GM21576 (cell line): ENCODE data around the gene KBTBD3.
A peak's percentile ranks its signal among the peaks of the same experiment; 100 is the strongest.

Experiments used
- ATAC-seq: cut with Tn5 transposase; IDR thresholded peaks from one replicate; pipeline ENCODE4 v1.9.1; 2021; ENCODE audit warnings: mild to moderate bottlenecking, moderate library complexity; ENCODE audit not compliant: unreplicated experiment

The KBTBD3 gene, protein sequence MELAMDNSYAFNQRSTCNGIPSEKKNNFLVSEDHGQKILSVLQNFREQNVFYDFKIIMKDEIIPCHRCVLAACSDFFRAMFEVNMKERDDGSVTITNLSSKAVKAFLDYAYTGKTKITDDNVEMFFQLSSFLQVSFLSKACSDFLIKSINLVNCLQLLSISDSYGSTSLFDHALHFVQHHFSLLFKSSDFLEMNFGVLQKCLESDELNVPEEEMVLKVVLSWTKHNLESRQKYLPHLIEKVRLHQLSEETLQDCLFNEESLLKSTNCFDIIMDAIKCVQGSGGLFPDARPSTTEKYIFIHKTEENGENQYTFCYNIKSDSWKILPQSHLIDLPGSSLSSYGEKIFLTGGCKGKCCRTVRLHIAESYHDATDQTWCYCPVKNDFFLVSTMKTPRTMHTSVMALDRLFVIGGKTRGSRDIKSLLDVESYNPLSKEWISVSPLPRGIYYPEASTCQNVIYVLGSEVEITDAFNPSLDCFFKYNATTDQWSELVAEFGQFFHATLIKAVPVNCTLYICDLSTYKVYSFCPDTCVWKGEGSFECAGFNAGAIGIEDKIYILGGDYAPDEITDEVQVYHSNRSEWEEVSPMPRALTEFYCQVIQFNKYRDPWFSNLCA

DNA sequence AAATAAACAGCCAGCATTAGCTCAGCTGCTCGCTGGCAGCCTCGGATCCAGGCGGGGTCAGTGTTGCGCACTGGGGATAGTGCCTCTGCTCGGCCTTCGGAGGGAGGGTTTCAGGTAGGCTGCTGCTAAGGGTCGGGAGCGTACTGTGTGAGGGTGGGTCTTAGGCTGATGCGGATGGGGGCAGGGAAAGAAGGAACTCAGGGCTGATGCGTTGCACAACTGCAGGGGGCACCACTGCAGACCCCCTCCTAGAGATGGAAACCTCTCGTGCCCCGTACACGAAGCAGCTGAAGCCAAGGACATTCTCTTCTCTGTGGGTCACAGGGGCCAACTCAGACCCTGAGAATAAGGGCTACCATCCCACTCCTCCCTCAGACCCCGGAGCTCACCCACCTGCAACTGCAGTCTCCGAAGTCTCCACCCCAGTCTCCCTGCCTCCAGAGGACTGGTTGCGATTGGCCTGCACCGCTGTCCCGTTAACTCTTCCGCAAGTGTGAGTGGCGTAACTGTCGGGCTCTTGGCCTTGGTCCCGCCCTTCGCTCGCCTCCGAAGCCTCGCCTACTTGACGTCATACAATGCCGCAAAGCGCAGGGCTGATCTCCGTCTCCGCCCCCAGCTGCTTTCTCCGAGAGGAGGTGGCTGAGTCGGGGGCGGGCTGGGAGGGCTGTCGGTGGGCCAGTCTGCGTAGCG, at the start of gene KBTBD3:
Gene KBTBD3, minus strand, starts transcription at position 429 of the 690 bp plus-strand sequence. CDS start 18,250 bp downstream, outside the sequence.
- ATAC-seq: peak; percentile 94

DNA sequence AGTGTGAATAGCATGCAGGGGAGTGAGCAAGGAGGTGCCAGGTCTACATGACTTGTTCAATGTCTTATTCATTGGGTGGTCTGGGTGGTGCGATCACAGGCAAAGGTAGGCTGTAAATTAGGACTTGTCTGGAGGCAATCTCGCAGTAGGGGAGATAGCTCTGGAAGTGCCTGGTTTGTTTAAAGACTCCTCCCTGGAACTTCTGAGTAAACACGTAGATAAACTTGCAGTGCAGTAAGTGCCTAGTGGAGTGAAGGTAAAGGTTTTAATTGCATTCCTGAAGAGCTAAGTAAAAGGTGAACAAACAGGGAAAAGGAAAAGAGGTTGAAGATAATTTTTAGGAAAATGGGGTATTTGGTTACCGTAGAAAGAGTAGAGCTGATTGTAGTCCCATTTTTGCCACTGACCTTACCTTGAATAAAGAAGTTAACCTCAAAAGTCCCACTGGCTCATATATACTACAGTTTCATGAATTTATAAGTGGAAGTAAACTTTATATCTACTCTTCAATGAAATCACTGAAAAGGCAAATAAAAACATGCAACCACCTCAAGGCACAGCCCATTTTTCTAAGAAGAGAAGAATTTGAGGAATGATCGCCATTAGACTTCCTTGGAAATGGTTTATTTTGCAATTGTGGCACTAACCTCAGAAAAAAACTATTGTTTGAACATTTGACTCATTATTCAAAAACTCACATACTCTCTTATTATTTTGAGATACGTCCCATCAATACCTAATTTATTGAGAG, 44.6 kb upstream of the KBTBD3 start:
- ATAC-seq: no peak

DNA sequence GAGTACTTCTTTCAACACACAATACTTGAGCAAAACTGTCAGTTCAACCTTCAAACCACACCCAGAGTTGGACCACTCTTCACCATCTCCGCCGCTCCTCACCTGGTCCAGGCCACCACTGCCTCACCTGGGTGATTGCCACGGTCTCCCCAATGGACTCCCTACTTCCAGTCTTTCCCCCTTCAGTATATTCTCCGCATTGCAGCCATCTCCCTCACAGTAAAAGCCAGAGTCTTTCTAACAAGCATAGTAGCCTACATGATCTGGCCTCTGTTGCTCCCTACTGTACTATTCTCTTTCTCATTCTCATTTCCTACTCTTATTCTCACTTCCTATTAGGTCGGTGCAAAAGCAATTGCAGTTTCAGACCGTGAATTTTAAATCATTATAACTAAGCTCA, 28.8 kb upstream of the KBTBD3 start:
- ATAC-seq: no peak

DNA sequence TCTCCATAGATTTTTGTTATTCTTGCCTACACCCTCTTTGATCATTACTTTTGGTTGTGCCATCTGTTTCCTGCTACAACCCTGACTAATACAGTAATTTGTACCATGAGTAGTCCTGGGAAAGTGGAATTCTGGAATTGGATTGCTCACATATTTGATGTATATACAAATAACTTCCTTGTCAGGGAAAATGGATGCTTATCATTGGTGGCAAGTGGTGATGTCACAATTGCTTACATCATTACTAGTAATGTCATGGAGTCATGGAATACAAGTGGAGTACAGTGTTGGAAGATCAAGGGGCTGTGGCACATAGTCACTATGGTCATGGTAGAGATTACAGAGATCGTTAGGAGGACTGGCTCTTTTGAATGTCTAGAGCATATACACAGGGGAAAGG, 24.7 kb upstream of the KBTBD3 start:
- ATAC-seq: no peak

DNA sequence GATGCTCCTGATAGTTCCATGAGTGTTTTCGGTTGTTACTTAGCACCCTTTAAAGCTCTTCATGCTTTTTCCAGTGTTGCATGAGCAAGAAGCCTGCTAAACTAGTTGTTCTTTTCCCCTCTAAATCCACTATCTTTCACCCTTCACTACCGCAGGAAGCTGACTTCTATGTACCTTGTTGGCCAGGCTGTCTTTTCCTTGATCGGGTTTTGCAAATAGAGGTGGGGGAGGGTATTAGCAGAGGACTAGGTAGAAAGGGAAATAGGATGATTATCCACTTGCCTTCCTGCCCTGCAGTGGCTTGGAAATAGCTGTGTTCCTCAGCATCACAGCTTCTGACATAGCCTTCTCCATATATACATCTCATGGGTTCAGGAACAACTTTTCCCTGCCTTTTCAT, 24.2 kb upstream of the KBTBD3 start:
- no peak for ATAC-seq

DNA sequence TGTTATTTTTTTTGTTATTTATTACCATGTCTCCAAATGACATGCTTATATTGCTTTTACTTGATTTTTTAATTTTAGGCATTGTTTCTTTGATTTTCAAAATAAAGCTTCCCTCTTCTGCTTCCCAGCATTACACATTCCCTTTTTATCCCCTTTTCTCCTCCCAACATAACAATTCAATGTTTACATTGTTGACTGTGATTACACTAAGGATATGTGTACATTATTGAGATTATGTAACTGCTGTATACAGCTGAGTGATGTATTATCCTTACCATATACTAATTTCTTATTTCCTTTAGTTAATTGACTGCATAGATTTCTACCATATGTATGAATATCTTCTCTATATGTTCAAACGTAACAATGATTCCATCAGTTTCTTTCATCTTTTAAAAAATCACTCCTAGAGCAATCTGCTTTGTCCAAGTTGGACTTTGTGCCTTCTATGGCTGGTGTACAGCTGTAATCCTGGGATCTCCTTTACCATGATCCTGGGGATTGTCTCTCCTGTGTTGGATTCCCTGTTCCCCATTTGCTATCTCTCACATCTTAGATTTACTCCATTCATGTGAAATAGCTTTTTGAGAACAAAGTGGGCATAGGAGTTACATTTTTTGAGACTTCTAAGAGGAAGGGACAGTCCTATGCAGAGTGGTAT, 21.9 kb upstream of the KBTBD3 start:
- no peak for ATAC-seq

DNA sequence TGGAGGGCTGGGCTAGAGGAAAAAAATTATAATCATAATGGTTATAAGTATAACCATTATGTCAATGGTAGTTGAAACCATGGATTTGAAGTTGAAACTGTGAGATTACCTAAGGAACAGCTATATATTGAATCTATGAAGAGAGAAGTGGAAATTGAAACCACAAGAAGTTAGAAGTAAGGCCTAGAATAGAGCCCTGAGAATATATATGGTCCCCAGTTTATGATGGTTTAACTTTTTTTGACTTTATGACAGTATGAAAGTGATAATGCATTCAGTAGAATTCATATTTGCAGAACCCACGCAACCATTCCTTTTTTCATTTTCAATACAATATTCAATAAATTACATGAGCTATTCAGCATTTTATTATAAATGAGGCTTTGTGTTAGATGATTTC, 15.3 kb upstream of the KBTBD3 start:
- no peak for ATAC-seq

DNA sequence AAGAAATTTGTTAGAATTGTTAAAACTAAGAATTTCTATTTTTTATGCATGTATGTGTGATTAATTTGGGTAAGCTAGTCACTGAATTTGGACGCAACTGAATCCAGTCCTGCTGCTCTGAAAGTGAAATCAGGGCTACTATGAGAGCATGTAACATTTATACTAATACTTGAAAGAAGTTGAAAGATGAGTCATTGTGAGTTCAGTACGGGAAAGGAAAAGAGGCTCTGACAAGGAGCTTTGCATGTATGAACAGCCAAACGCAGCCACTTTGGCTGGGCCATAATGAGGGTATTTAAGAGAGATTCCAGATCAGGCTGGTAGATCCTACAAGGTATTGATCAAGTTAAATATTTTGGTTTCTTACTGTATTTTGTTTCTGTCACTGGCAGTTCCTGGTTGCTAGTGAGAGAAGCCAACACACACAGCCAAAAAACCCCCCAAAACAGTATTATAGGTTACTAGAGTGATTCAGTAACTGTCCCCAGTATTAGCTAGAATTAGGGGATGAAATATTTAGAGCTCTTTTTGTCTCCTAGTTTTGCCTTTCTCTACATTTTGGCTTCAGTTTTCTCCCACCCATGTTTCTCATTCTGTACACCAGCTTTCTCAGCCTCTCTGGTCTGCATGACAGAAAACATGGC, 14.5 kb upstream of the KBTBD3 start:
- ATAC-seq: peak; percentile 98

DNA sequence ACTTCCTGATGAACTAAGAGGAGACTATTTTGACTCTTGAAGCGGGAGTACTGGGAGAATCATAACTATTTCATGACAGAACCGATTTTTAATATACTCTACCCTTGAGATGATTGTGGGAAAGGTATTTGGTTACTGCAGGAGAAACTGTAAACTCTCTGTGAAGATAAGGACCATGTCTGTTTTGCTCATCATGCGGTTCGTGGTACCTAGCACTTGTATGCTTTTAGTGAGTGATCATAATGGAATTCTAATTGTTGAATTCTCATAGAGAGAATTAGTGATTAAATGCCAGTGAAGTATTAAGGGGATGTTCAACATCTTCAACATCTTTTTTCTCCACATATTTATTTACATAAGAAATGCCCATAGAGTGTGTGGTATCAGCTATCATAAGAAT, 11.7 kb upstream of the KBTBD3 start:
- no peak for ATAC-seq

DNA sequence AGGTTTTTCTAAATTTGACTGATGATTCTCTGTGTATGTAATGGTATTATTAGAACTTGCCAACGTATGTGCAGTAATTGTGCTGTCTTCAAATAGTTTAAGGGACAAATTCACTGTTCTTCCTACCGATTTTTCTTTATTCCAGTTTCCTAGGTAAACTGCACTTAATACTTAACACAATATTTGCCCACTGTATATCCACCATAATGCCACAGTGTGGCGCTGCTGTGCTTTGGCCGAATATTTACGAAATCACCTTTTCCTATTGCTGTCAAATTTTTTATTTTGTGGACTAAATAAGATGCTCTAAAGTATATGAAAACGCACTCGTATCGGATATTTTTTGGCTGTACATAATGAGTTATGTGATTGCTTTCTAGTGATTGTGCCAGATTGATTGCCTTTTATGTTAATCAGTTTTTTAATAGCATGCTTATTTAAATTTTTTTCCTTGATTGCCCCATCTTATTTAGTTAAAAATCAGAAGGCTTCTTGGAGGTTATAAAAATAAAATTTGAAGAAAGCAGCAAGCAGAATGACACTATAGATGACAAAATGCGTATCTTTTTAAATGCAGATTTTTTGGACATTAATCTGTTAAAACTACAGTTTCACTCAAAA, 10.8 kb upstream of the KBTBD3 start:
- peak; percentile 22 for ATAC-seq

DNA sequence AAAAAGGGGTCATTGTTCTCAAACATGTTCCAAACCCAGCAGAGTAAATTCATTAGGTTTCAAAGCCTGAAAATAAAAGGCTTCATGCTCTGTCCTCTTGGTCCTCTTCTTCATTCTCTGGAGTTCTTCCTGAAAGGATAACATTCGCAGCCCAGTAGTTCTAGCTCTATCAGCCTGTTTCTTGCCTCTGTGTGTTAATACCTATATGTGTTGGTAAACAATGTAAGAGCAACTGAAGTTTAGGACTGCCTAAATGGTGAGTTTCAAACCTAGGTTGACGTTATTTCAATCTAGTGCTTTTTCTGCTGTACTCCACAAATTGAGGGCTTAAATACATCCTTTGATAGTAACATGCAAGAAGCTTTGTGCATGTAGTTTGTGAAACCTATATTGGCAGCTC, 9.7 kb upstream of the KBTBD3 start:
- no peak for ATAC-seq

DNA sequence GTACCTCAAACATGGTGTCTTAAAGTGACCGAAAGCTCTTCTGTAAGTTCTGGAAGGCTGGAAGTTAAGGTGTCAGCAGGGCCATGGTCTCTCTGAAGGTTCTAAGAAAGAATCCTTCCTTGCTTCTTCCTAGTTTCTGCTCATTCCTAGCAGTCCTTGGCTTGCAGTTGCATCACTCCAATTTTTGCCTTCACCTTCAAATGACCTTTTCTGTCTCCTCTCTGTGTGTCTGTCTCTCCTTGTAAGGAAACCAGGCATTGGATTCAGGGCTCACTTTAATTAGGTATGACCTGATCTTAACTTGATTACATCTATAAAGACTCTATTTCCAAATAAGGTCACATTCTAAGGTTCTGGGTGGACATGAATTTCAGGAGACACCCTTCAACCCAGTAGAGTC, 9.0 kb upstream of the KBTBD3 start:
- no peak for ATAC-seq

DNA sequence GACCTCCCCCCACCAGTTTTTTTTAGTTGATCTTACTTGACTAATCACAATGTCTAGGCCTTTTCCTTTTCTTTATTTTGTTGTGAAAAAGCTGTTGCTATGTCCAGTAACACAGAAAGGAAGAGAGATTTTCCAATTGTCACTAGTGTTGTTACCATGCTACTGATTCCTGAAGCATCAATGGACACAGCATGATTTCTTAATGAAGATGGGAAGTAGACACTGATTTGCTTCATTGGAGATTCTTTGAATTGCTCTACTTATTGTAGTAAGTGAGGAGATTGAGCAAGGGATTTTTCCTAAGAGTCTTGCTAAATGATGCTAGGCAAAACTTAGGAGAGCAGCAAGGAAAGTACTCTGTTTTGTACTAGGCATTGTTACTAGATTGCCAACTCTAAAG, 4.9 kb upstream of the KBTBD3 start:
- ATAC-seq: no peak

DNA sequence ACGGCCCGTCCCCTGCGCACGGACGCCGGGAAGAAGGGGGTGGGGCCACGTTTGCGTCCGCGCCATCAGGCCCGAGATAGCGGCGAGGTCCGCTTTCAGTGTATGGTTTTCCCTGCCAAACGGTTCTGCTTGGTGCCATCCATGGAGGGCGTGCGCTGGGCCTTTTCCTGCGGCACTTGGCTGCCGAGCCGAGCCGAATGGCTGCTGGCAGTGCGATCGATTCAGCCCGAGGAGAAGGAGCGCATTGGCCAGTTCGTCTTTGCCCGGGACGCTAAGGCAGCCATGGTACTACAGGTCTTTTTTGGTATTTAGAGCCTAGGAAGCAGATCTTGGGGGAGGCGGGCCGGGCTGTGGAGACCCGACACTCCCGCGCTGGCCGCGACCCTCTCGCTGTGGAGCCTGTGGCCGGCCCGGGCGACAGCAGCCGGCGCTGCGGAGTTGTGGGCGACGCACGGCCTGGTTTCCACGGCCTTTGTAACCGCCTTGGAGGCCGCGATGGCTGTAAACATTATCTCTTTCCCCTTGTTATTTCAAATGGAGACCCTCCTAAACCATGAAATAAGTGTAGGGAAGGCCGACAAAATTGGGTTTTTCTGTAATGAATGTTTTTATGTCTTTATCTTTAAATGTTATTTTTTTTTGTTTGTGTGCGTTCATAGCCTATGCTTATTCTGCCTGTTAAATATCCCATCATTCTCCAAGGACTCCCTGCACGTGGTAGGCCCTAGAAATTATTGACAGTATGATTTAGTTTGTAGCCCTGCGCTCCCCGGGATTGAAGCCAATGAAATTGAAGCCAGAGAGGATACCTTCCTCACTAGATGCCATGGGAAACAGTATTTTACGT, 685 bp upstream of the KBTBD3 start, which contains the start of gene AASDHPPT:
Gene AASDHPPT, plus strand, starts transcription at position 54 of the 847 bp plus-strand sequence. Its CDS starts 49 bp downstream, at position 103.
- peak; percentile 16 for ATAC-seq

DNA sequence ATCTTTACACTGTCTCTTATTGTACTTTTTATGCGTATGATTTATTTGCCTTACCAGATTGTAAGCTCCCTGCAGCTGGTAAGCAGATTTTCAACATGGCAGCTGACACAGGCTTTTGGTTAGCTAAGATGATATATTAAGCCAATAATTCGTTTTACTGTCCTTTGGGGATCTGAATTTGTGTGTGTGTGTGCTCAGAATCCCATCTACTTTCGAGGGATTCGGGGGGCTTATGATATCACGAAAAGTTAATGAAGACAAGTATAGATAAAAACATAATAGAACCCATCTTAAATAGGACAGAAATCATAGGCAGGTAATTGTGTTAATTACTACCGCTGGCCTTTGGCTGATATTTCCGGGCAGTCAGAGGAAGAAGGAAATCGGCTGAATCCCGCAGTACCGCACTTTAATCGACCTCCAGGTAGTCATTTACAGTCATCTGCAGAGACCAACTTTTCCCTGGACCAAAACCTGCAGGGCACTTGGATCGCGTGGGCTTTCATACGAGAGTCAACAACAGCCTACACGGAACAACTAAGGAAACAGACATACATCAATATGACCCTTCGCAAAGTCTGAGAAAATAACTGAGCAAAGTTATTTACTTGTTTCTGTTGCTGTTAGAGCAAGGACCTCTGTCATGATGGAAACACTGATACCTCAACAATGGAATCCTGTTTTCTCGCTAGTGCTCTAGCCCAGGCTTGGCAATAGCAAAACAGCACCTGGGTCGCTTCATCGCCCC, 802 bp downstream of the KBTBD3 start:
- ATAC-seq: no peak

DNA sequence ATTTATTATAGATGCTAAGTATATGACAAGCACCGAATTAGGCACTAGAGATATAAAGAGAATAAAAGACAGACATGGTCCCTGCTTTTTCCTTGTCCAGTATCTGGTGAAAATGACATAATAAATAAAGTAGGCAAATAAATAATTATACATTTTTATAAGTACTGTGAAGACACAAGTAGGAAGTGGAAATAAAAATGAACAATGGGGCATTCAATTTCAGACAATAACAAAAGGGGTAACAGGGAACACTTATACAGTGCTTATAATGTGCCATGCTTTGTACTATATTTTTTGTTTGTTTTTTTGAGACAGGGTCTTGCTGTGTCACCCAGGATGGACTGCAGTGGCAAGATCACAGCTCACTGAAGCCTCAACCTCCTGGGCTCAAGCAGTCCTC, 4.3 kb downstream of the KBTBD3 start:
- ATAC-seq: no peak

DNA sequence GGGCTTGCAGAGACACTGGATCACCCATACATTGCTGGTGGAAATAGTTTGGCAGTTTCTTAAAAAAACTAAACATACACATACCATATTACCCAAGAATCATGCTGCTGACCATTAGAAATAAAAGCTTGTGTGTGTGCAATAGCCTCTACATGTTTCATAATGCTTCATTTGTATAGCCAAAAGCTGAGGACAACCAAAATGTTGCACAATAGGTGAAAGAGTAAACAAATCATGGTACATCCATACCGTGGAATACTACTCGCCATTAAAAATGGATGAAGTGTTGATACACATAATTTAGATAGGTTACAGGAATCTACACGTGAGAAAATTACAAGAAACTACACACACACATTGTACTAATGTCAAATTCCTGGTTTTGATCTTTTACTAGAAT, 6.5 kb downstream of the KBTBD3 start:
- ATAC-seq: no peak

DNA sequence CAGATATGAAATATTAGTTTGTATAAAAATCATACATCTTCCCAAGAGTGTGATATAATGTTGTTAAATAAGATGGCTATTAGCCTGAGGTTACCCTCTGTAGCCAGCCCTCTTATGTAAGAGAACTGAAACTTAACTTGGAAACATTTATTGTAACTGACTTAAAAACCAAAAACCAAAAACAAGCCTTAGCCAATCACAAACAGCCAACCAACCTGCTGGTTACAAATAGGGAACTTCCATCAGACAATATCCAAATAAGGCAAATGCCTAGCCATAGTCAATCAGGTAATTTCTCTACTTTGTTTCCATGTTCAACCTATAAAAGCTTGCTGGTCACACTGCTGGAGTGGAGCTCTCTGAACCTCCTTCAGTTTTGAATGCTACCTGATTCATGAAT, 14.1 kb downstream of the KBTBD3 start:
- no peak for ATAC-seq
